Measurements from ENCODE around the gene MYO7B.

Gene MYO7B

GRCh38 chr2:127589841-127590240 is 54.4 kb downstream of the MYO7B start:
- DNase-seq (ENCODE audit: low read depth), result no peak

DNA sequence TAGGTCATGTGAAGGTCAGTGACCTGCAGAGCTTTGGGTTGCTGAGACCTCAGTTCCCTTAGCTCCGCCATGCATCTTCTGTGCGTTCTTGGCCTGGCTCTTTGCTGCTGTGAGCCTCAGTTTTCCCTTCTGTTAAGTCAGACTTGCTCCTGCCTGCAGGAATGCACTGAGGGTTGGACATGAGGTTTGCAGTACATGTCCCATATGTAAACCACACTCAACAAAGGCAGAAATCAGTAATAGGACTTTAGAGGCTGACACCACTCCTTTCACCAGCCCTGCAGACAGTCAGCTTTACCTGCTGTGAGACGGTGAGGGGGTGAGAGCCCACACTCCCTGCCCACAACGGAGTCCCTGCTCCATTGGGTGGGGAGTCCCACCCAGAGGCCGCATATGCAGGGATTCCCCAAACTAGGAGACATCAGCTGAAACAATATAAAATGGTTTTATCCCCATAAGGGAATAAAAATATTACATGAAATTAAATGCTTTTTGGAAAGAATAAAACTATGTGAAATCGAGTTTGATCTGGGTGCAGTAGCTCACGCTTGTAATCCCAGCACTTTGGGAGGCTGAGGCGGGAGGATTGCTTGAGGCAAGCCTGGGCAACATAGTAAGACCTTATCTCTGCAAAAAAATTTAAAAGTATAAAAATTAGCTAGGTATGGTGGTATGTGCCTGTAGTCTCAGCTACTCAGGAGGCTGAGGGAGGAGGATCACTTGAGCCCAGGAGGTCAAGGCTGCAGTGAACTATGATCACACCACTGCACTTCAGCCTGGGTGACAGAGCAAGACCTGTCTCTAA is 55.1 kb downstream of the MYO7B start:
- DNase-seq (ENCODE audit: low read depth), result no peak

- peak; percentile 32 for DNase-seq (ENCODE audit: low read depth)
Measured at GRCh38 chr2:127591221-127591923, 55.9 kb downstream of the MYO7B start.

DNA sequence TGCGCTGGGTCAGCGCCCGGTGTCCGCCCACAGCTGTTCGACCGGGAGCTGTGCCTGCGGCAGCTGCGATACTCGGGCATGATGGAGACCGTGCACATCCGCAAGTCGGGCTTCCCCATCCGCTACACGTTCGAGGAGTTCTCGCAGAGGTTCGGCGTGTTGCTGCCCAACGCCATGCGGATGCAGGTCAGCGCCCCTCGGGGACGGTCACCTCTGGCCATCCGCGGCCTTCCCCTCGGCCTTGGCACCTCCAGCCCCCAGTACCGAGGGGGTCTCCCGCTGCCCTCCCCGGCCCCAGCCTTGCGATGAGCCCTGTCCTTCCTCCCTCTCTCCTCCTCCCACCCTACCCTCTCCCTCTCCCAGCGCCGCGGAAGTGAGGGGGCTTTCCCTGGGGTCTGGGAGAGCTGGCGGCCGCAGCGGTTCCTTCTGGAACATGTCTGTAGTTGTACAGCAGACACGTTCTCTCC is 57.3 kb downstream of the MYO7B start:
- no peak for DNase-seq (ENCODE audit: low read depth)

DNA sequence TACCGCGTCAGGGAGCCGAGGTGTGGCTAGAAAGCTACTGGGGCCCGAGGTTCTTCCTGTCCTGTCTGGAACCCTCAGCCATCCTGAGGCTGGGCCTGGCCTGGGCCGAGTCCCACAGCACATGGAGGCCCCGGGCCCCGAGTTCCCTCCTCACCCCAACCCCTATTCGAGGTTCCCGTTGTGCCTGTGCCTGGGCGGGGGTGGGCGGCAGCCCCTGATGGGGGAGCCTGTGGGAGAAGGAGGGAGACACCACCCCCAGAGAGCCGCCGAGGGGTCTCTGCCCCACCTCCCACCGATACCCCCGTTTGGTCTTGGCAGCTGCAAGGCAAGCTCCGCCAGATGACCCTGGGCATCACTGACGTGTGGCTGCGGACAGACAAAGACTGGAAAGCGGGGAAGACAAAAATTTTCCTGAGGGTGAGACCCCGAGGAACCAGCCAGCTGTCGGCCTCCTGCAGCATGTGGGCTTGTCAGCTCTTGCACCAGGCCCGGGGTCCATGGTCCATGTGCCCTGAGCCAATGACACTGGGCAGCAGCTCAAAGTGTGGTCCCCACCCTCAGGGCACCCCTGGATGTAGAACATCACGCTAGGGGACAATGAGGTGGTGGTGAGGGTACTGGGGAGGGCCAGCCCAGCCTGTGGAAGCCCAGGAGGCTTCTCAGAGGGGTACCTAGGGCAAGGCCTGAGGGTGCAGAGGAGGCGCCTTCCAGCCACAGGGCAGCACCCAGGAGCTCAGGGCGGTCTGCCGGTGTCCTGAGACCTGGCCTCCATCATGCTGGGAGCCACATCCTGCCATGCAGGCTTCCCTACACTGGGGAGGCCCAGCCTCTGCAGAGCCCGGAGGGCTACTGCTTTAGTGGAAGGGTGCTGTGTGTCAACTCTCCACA is 58.0 kb downstream of the MYO7B start:
- no peak for DNase-seq (ENCODE audit: low read depth)

DNA sequence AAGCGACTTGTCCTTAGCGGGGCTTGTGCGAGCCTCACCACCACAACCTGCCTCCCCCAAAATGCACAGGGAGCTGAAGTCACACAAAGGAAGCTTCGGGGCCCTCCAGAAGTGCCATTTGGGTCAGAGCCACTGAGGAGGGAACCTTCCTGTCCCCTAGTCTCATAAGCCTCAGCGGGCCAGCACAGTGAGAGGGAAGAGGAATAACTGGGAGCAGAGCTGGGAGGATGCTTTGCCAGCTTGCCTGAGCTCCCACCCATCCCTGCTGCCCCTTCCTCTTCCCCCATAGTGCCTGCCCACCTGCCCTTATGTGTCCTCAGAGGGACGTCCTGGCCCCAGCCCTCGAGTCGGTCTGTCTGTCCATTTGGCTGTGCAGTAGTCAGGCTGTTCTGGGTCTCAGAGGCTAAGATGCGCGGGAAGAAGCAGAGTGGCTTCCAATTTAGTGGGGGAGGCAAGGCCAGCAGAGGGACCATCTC is 58.7 kb downstream of the MYO7B start:
- DNase-seq (ENCODE audit: low read depth), result no peak

DNA sequence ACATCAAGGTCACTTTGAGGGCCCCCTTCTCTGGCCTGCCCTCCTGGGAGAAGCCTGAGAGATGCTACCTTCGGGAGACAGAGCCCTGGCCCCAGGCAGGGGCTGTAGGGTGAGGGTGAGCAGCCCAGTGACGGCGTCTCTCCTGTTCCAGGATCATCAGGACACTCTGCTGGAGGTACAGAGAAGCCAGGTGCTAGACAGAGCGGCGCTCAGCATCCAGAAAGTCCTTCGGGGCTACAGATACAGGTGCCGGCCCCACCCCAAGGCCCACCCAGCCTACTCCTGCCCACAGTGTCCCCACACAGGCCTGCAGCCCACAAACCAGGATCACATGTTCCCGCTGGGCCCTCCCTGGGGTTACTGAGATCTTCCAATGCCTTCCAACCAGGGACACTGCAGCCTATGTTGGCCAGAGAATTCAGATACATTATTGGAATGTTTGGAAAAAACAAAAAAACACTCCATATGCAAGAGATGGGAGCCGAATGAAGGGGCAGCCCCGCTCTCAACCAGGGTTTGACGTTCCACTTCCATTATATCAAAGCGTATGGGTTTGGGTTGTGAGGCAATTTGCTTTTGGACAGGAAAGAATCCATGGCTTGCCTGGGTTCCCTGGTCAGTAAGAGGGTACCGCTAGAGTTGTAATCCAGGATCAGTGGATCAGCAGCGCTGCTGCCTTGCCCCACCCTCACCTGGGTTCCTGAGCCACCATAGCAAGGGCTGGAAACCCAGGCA is 61.0 kb downstream of the MYO7B start:
- no peak for DNase-seq (ENCODE audit: low read depth)

DNA sequence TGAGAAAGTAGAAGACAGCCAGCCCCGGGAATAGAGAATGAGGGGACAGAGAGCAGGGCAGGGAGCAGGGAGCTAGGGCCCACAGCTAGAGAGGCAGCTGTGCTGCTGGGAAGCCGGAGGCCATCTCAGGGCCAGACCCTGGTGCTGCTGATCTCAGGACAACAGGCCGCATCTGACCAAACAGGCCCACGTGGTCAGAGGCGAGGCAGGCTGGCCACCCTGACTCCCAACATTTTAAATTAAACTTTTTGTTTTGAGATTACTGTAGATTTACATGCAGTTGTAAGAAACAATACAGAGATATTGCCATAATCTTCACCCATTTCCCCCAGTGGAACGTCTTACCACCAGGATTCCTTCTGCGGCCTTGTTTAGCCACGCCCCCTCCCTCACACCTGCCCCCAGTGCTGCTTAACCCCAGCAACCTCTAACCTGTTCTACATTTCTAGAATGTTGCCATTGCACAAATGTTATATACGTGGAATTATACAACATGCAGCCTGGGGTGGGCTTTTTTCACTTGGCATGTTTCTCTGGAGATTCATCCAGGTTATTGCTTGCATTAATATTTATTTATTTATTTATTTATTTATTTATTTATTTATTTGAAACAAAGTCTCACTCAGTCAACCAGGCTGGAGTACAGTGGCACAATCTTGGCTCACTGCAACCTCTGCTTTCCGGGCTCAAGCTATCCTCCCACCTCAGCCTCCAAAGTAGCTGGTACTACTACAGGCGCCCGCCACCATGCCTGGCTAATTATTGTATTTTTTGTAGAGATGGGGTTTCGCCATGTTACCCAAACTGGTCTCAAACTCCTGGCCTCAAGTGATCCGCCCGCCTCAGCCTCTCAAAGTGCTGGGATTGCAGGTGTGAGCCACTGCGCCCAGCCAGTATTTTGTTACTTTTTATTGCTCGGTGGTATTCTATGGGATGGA is 61.8 kb downstream of the MYO7B start:
- DNase-seq (ENCODE audit: low read depth), result no peak

GRCh38 chr2:127597984-127598380 is 62.5 kb downstream of the MYO7B start:
- DNase-seq (ENCODE audit: low read depth), result no peak

GRCh38 chr2:127598711-127599110 is 63.2 kb downstream of the MYO7B start:
- DNase-seq (ENCODE audit: low read depth), result no peak

DNA sequence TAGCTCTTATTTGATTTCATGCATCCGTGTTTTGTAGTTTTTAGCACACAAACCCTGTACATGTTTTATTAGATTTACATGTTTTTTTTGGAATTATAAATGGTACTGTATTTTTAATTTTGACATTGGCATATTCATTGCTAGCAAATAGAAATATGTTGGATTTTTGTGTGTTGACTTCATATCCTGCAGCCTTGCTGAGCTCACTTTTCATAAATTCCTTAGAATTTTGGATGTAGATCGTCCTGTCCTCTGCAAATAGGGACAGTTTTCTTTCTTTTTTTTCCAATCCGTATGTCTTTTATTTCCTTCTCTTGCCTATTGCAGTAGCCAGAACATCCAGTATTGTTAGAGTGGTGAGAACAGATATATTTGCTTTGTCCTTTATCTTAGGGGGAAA is 63.7 kb downstream of the MYO7B start:
- no peak for DNase-seq (ENCODE audit: low read depth)

GRCh38 chr2:127604986-127605385 is 69.5 kb downstream of the MYO7B start:
- no peak for DNase-seq (ENCODE audit: low read depth)

DNA sequence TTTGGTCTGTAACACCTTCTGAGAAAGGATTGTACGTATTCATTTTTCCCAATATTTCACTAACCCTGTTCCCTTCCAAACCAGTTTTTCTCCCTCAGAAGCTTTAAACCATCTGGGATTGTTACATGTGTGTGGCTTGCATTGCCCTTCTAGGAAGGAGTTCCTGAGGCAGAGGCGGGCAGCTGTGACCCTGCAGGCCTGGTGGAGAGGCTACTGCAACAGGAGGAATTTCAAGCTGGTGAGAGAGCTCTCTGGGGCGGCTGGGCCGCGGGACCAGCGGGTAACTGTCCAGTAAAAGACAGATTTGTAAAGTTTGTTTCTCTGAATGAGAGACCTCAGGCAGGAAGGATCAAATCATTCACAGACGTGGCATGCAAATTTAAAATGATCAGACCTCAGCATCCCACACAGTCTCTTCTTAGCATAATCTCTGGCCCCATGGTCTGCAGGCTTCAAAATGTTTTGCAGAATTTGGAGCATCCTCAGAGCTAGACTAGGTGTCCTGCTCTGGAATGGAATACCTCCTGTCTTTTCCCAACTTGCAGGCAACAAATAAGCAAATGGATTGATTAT is 70.3 kb downstream of the MYO7B start:
- no peak for DNase-seq (ENCODE audit: low read depth)

DNA sequence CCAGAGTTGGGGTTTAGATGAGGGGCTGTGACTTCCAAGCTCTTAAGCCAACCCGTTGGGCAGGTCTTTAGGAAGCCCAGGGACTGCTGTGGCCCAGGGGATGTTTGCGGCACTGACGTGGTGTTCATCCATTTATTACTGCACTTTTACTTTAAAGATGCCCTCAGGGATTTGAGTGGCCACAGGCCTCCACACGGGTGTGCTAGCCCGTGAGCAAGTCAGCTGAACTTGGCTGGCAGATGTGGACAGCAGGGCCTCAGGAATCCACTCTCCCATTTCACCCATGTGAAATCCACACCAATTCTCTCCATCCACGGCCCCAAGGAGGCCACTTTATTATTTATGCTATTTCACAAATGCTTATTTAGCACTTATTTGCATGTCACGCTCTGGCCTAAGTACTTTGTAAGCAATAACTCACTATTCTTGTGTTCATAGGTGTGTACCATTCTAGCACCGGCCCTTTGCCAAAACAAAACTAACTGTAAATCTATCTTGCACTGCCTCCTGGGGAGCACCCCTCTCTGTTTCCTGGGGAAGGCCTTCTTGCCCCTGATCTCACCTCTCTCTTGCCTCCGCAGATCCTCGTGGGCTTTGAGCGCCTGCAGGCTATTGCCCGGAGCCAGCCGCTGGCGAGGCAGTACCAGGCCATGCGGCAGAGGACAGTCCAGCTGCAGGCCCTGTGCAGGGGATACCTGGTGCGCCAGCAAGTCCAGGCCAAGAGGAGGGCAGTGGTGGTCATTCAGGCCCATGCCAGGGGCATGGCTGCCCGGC is 71.3 kb downstream of the MYO7B start:
- DNase-seq (ENCODE audit: low read depth), result no peak

- no peak for DNase-seq (ENCODE audit: low read depth)
Measured at GRCh38 chr2:127607399-127607908, 72.0 kb downstream of the MYO7B start.

DNA sequence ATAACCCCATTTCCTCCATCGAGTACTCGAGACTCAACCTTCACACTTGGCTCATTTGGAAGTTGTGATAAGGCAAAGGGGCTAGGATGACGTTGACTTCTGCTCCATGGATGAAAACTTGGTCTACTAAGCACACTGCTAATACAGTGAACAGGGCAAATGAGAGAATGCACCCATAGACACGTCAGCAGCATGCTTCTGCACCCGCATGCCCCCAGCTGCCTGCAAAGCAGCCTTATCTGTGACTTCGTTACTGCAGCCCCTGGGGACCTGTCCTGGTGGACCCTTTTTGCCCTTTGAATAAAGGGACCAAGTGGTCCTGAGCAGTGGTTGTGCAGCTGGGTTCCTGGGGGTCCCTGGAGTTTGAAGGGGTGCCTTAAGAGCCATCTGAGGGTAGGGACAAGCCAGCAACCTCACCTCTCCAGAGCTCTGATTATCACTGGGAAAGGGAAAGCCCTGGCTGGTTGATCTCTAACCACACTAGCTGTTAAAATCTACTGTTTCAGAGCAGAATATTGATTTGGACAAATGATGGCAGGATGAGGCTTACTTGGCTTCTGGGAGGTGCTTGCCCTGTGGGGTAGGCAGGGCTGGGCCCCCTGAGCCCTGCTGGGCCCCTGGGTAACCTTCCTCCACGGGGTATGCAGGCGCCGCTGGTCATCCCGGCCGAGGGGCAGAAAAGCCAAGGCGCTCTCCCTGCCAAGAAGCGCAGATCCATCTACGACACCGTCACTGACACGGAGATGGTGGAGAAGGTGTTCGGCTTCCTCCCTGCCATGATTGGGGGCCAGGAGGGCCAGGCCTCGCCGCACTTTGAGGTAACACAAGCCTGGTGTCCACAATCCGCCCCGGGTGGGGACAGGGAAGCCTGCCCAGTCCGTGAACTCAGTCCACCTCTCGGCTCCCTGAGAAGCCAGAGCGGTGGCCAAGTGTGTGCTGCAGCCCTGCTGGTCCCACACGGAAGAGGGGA is 72.9 kb downstream of the MYO7B start:
- DNase-seq (ENCODE audit: low read depth), result no peak

DNA sequence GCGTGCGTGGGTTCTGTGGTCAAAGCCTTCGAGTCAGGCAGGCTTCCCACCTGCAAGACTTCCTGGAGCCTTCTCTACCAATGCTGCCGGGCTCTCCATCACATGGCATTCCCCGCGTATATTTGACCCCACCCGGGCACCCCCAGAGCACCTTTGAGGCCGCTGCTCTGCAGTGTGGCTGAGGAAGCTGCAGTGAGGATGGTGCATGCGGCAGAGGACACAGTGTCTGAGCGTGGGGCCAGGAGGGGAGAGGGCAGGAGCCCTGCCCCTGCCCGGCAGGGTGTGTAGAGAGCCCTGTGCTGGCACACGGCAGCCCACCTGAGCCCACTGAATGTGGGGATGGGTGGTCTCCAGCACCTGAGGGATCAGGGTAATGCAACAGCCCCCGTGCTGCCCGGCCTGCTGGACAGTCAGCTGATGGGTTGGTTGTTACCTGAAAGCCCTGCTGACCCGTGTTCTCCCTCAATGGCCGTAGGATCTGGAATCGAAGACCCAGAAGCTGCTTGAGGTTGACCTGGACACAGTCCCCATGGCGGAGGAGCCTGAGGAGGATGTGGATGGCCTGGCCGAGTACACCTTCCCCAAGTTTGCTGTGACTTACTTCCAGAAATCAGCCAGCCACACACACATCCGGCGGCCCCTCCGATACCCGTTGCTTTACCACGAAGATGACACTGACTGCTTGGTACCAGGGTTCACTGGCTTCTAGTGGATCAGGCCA is 73.7 kb downstream of the MYO7B start:
- no peak for DNase-seq (ENCODE audit: low read depth)
